Subcutaneous adipose tissue (tissue), 4 donors: Measurements from ENCODE around the gene PPP2R5A. TPM values are rescaled to one million over a fixed set of nuclear protein-coding genes. Genes with fewer than 3 reads are reported as not detected.

Experiments used
- total RNA-seq, 4 donors: library from RNA; depleted of rRNA; stranded (reverse); fragments of >200 nt; gene quantifications; one replicate each; pipeline ENCODE4 v1.1.0, GENCODE V29; 2016
- TF ChIP-seq, protein P1 (sequence below): fragments of 450-650 bp; IDR thresholded peaks from one replicate; pipeline ENCODE4 v1.5.1; 2016; ENCODE audit warnings: low read depth, mild to moderate bottlenecking, control low read depth, antibody characterized with exemption, moderate library complexity

The PPP2R5A gene
- total RNA-seq, 4 donors from 2014 or later: 84.5 to 130 (median 106) TPM

DNA sequence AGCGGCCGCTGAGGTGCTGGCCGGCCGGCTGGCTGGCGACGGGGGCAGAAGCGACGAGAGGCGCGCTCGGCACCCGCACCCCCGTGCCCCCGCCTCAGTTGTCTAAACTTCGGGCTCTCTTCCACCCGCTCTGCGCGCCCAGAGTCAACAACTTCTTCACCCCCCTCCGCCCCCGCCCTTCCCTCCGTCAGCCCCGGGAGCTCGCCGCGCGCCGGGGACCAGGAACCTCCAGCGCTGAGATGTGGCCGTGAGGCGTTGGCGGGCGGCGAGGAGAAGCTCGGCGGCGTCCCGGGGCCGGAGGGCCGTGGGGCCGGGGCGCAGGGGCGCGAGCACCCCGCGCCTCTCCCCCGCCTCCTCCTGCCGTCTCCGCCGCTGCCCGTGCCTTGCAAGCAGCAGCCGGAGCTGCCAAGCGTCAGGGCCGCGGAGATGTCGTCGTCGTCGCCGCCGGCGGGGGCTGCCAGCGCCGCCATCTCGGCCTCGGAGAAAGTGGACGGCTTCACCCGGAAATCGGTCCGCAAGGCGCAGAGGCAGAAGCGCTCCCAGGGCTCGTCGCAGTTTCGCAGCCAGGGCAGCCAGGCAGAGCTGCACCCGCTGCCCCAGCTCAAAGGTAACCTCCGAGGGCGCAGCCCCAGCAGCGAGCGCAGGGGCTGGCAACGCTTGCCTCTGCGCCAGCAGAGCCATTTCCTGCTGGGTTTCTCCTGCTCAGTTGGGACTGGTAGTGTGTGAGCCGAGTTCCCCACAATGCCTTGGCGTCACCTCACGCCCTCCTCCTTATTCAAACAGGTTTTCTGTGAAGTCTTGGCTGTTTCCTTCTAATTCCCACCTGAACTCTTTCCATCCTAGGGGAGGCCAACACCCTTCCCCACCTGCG, 710 bp downstream of the PPP2R5A start:
- TF ChIP-seq, protein P1, sequence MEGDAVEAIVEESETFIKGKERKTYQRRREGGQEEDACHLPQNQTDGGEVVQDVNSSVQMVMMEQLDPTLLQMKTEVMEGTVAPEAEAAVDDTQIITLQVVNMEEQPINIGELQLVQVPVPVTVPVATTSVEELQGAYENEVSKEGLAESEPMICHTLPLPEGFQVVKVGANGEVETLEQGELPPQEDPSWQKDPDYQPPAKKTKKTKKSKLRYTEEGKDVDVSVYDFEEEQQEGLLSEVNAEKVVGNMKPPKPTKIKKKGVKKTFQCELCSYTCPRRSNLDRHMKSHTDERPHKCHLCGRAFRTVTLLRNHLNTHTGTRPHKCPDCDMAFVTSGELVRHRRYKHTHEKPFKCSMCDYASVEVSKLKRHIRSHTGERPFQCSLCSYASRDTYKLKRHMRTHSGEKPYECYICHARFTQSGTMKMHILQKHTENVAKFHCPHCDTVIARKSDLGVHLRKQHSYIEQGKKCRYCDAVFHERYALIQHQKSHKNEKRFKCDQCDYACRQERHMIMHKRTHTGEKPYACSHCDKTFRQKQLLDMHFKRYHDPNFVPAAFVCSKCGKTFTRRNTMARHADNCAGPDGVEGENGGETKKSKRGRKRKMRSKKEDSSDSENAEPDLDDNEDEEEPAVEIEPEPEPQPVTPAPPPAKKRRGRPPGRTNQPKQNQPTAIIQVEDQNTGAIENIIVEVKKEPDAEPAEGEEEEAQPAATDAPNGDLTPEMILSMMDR: no peak

DNA sequence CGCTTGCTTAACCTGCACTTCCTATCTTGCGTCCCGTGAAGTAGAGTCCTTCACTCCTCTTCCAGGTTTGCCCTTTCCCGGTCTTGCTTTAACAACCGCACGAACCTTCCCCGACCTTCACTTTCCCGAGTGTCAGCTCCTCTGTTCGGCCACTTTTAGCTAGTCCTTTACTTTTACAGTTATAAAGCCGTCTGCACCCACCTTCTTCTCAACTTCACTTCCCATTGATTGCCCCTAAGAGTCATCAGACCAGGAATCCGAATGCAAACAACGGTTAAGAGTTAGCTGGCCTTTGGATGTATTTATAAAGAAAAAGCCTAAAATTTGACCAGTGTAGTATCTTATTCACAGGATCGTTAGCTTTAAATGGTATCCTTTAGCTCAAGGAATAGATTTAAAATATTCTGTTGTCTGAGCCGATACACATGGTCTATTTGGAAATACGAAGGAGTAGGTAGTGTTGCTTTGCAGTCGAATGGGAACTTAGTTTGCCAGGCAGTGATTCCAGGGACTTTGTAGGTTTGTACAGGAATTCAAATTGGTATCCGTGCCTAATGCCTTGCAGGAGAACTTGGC, 1.4 kb downstream of the PPP2R5A start:
- TF ChIP-seq, protein P1: no peak

DNA sequence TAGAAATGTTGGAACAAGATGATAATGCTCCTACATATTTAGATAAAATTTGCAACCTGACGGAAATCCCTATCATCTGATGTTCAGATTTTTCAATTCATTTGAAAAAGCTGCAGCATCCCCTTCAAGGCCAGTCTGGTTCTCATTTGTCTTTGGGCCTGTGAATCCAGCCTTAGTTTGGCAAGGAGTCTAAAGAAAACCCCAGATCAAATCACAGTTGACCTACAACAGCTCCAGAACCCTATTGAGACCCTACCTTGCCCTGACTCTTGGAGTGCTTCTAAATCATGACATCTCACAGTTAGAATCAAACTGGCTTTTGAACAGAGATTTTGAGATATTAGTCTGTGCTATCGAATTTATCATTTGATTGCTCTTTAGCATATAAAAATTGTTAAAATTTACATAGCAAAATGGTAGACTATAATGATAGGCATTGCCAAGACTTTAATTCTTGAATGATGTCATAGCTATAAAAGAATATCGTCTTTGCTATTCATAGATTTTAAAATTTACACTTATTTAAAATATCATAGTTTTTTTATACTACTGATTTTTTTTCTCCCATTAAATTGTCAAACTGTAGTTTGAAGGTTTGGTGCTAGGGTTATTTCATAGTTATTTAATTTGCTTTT, 2.2 kb downstream of the PPP2R5A start:
- TF ChIP-seq, protein P1: no peak

DNA sequence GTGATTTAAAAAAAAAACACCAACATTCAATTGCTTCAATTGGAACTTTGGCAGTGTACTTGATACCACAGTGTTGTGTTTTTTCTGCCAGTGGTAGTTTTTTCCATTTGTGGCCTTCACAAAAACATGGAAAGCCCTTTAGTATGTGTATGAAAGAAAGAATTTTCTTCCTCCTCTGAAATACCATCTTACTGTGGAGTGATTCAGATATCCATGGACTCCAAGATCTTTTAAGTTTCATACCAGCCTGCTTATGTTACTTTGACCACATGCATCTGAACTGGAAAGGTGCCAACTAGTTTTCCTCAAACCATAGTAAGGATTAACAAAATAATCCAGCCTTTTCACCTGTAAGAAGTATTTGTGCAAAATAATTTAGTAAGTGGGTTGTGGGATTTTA, 3.4 kb downstream of the PPP2R5A start:
- TF ChIP-seq, protein P1: no peak

DNA sequence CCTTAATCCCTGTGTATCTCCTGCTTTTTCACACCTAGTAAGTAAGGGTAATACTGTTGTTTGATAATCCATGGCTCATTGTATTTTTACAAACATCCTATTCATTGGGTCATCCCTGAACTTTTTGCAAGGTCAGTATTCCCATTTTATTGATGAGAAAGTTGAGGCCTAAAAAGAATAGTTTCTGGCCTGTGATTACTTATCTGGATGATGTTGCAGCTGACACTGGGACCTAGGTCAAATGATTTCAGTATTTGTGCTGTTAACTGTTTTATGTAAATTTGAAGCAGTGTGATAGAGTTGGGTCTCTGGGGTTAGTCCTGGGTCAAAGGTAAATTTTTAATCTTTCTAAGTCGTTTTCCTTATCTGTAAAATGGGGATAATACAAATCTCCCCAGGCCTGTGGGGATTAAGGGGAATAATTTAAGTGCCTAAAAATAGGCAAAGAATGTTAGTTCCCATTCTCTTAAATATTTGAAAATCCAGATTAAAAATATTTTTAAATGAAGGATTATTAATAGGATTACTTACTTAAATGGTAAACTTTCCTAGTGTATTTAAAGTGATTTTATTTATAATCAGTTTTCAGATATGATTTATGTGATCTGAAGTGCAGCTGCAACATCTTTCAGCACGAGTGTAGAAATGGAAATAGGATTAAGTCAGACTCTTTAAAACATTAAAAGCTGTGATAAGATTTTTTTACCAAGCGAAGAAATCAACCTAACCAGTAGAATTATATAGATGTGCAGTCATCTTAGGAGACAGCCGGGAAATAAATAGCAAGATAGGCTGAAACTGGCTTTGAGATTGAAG, 4.3 kb downstream of the PPP2R5A start:
- TF ChIP-seq, protein P1: no peak

DNA sequence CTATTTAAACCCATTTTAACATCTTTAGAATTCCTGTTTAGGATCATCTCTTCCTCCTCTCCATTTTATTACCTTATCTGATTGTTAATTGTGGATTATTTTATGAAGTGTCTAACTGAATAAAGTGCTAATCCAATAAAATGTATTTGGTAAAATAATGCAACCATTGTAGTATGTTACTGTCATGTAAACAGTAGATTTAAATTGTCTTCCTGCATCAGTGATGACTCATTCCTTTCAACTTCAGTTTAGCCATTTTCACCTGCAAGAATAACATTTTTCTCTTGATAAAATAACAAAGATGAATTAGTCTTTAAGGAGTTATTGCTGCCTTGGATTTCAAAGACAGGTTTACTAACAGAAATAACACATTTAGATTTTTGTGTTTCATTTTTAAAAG, 5.4 kb downstream of the PPP2R5A start:
- TF ChIP-seq, protein P1: no peak
